Aorta (tissue), 5 donors: ENCODE measurements around the gene GPR27. TPM values are rescaled to one million over a fixed set of nuclear protein-coding genes. Genes with fewer than 3 reads are reported as not detected.

Experiments used
- ATAC-seq: fragments of 200-7000 bp; cut with Tn5 transposase; one replicate; pipeline ENCODE4 v1.9.1; 2022; ENCODE audit warnings: moderate library complexity; ENCODE audit not compliant: low FRiP score
- DNase-seq, 2 donors: peaks; one replicate each; pipeline ENCODE4 v3.0.0-alpha.2; 2020
- H3K27ac ChIP-seq, 2 donors: one replicate each; pipeline ENCODE4 v1.5.1; 2013; ENCODE audit warnings: low read length in 2 of 2, mild to moderate bottlenecking in 2 of 2, moderate library complexity in 2 of 2, control low read depth in 1 of 2, inconsistent platforms in 1 of 2, low read depth in 1 of 2
- H3K27me3 ChIP-seq, 2 donors: one replicate each; pipeline ENCODE4 v1.6.1; 2013; ENCODE audit warnings: control low read depth in 1 of 2, low read length in 1 of 2, mild to moderate bottlenecking in 1 of 2, moderate library complexity in 1 of 2; ENCODE audit not compliant: insufficient read depth in 2 of 2, control insufficient read depth in 1 of 2
- H3K36me3 ChIP-seq, 2 donors: one replicate each; pipeline ENCODE4 v1.6.1; 2013; ENCODE audit warnings: control low read depth in 1 of 2, low read length in 1 of 2, mild to moderate bottlenecking in 1 of 2; ENCODE audit not compliant: insufficient read depth in 2 of 2, control insufficient read depth in 1 of 2
- H3K4me1 ChIP-seq, 2 donors: one replicate each; pipeline ENCODE4 v1.6.1; 2013; ENCODE audit warnings: low read length in 2 of 2, control low read depth in 1 of 2, mild to moderate bottlenecking in 1 of 2, moderate library complexity in 1 of 2; ENCODE audit not compliant: insufficient read depth in 2 of 2, control insufficient read depth in 1 of 2
- H3K4me3 ChIP-seq, 2 donors: one replicate each; pipeline ENCODE4 v1.5.1; 2013; ENCODE audit warnings: low read length in 2 of 2, control low read depth in 1 of 2, mild to moderate bottlenecking in 1 of 2
- H3K9me3 ChIP-seq: one replicate; pipeline ENCODE4 v1.6.1; 2013; ENCODE audit warnings: mild to moderate bottlenecking, low read length; ENCODE audit not compliant: control insufficient read depth
- WGBS, 2 donors: extraction: QIAGEN DNeasy Blood & Tissue Kit; methylation state at CpG; one replicate each; pipeline ENCODE4 v1.1.7; 2013; 5-methylcytosine and 5-hydroxymethylcytosine counted together
- intact Hi-C, 2 donors: fragments of 100-400 bp; cut with DNase I; formaldehyde crosslinking; loops; one replicate each; pipeline versions ENCODE4 v1.14.2 to v1.15.0; 2022
- polyA plus RNA-seq, 2 donors: library from polyadenylated mRNA; stranded (reverse); fragments of 200-250 nt; gene quantifications; one replicate each; pipeline ENCODE4 v1.2.3, GENCODE V29; 2013
- total RNA-seq, 2 donors: library from RNA; stranded (reverse); fragmentation: NEBNext Ultra II Directional; extraction: Animal tissue kit (Norgen Biotek cat#: 25700); gene quantifications; one replicate each; pipeline ENCODE4 v1.2.1, GENCODE V29; 2021
- donor health status: healthy with polysubstance abuse.
- donor health status: Bipolar disorder and iron deficiency.
- donor health status: DM: no; HTN: no; CAD: no.
- donor health status: DM: no; HTN: no; CAD: no.
- donor health status: DM: yes; HTN: yes; CAD: no.

Gene GPR27
- total and polyA plus RNA-seq, 4 donors = 0.67 to 2.1 (median 1.6) TPM; not detected in 1

- no peak for ATAC-seq
Measured at GRCh38 chr3:71771884-71772283, 18.2 kb downstream of the GPR27 start.

GRCh38 chr3:71776538-71776937, 22.9 kb downstream of the GPR27 start:
- 57 to 74% methylated on average over 6 of the region's 6 CpGs for WGBS, 2 donors
- ATAC-seq (no peak), DNase-seq (no peak)
- no peak overlapping the region for H3K27ac ChIP-seq
- H3K27me3 ChIP-seq = peaks cover 0 to 3% of the 10 kb centered on the region in 2 donors
- H3K4me1 ChIP-seq = no peaks in the 10 kb centered on the region
- no peaks in the 10 kb centered on the region for H3K36me3 ChIP-seq
- intact Hi-C loops = no loop called here
- no peaks in the 10 kb centered on the region for H3K9me3 ChIP-seq
- no peak overlapping the region for H3K4me3 ChIP-seq

More at GRCh38 chr3:71771884-71772283, 18.2 kb downstream of the GPR27 start:
- Histone ChIP-seq H3K9me3 (no peaks in the 10 kb centered on the region), H3K27ac (no peak overlapping the region), H3K4me3 (no peak overlapping the region), H3K36me3 (no peaks in the 10 kb centered on the region), H3K27me3 (peaks cover 3 to 4% of the 10 kb centered on the region in 2 donors), H3K4me1 (no peaks in the 10 kb centered on the region)
- WGBS, 2 donors = 63 to 74% methylated on average over 1 of the region's 1 CpG
- no peak for DNase-seq
- intact Hi-C loops = no loop called here

- WGBS, 2 donors = 93 to 95% methylated on average over 3 of the region's 3 CpGs
- Histone ChIP-seq H3K4me3 (no peak overlapping the region), H3K36me3 (no peaks in the 10 kb centered on the region), H3K27ac (no peak overlapping the region), H3K27me3 (peaks cover 0 to 3% of the 10 kb centered on the region in 2 donors), H3K9me3 (no peaks in the 10 kb centered on the region), H3K4me1 (no peaks in the 10 kb centered on the region)
- intact Hi-C loops = no loop called here
- DNase-seq (no peak), ATAC-seq (no peak)
Measured at GRCh38 chr3:71778353-71778752, 24.7 kb downstream of the GPR27 start.

GRCh38 chr3:71779674-71780377, 26.2 kb downstream of the GPR27 start:
- Histone ChIP-seq H3K4me3 (no peak overlapping the region), H3K4me1 (no peaks in the 10 kb centered on the region), H3K27ac (no peak overlapping the region), H3K36me3 (no peaks in the 10 kb centered on the region), H3K27me3 (peaks cover 0 to 3% of the 10 kb centered on the region in 2 donors), H3K9me3 (no peaks in the 10 kb centered on the region)
- DNase-seq (no peak), ATAC-seq (no peak)
- WGBS, 2 donors = 76 to 81% methylated on average over 6 of the region's 6 CpGs
- intact Hi-C loops = no loop called here

DNA sequence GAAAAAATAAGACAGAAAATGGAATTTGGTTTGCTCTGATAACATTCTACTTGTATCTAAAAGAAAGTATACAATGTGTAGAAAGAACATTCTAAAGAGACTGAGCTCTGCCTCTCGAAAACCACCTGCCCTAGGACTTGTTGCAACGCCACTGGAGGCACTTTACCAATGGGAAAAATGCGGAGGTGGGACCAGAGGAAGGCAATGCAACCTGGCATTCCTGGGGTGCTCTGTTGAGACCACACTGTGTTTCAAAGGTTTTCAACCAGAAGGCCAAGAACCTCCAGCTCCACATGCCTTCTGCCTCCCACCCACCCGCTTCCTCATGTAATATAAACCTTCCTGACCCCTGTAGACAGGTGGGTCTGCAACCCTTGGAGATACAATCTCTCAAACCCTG, 26.8 kb downstream of the GPR27 start:
- intact Hi-C loops = no loop called here
- ATAC-seq (no peak), DNase-seq (no peak)
- Histone ChIP-seq H3K4me3 (no peak overlapping the region), H3K27me3 (peaks cover 0 to 3% of the 10 kb centered on the region in 2 donors), H3K27ac (no peak overlapping the region), H3K9me3 (no peaks in the 10 kb centered on the region), H3K4me1 (no peaks in the 10 kb centered on the region), H3K36me3 (no peaks in the 10 kb centered on the region)
- WGBS, 2 donors = 94 to 95% methylated on average over 4 of the region's 4 CpGs

DNA sequence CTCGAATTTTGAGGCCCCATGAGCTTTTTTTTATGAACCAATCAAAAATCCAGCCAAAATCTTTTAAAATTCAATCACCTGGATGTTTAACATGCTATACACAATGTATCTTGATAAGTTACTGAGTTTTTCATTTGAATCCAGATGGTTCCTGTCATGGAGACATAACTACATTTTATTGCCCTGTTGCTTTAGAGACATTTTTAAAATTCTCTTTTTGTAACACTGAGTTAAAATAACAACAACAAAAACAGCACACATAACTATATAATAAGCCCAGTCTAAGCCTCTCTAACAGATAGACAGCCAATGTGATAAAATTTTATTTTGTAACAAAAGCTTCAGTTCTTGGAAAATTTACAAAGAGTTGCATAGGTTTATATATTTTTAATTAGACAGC, 29.5 kb downstream of the GPR27 start:
- intact Hi-C loops = no loop called here
- Histone ChIP-seq H3K36me3 (no peaks in the 10 kb centered on the region), H3K27ac (no peak overlapping the region), H3K27me3 (peaks cover 0 to 4% of the 10 kb centered on the region in 2 donors), H3K9me3 (no peaks in the 10 kb centered on the region), H3K4me3 (no peak overlapping the region), H3K4me1 (no peaks in the 10 kb centered on the region)
- ATAC-seq (no peak), DNase-seq (no peak)
- WGBS, 2 donors = 46% methylated on average over 1 of the region's 1 CpG

GRCh38 chr3:71784201-71784913, 30.7 kb downstream of the GPR27 start:
- Histone ChIP-seq H3K36me3 (no peaks in the 10 kb centered on the region), H3K9me3 (no peaks in the 10 kb centered on the region), H3K27me3 (peaks cover 0 to 4% of the 10 kb centered on the region in 2 donors), H3K27ac (no peak overlapping the region), H3K4me1 (no peaks in the 10 kb centered on the region), H3K4me3 (peak overlapping the region in 1 of 2 donors; percentile 23)
- 8 to 9% methylated on average over 23 of the region's 23 CpGs for WGBS, 2 donors
- ATAC-seq (peak; percentile 34), DNase-seq (no peak)
- intact Hi-C loops = no loop called here

DNA sequence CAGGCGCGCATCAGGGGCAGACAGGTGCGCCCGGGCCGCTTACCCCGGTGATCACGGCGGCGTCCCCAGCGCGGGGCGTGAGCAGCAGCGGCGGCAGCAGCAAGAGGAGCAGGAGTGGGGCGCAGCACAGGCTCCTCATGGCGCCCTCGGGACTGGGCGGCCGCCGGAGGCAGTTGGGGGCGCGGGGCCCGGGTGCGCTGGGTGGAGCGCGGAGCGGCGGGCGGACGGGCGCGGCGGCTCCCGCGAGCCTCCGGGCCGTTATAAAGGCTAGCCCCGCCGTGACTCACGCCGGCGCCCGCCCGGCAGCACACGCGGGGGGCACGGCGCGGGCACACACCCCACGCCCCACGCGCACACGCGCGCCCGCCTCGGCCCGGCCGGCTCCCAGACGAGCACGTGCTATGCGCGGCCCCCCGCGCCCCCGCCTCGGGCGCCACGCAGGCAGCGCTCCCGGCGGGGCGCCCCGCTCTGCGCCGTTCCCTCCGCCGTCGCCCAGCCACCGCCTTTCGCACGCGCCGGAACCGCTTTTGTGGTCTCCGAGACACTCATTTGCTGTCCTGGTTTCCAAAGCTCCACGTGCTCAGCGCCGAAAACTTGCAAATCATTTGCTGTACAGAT, 31.4 kb downstream of the GPR27 start, which contains the start of gene PROK2:
TSS of gene PROK2 (minus strand) at position 235 of the 618 bp plus-strand sequence. CDS start at position 139, 96 bp downstream.
- peaks cover 0 to 6% of the 10 kb centered on the region in 2 donors for H3K27me3 ChIP-seq
- no peaks in the 10 kb centered on the region for H3K4me1 ChIP-seq
- DNase-seq = peak in 1 of 2 donors; percentile 78
- no peaks in the 10 kb centered on the region for H3K9me3 ChIP-seq
- H3K27ac ChIP-seq = no peak within 1 kb of the TSS
- WGBS, 2 donors = 1% methylated on average over 45 to 89 of the region's 89 CpGs
- peak; percentile 26 for ATAC-seq
- intact Hi-C loops = no loop called here
- H3K36me3 ChIP-seq = no peaks in the 10 kb centered on the region
- H3K4me3 ChIP-seq = peak within 1 kb of the TSS in 1 of 2 donors; percentile 23
